GM12891 (cell line): Measurements from ENCODE around the gene WDR7.

Source experiments
- PAX5 ChIP-seq: IDR thresholded peaks from 2 replicates; pipeline ENCODE4 v1.6.1; 2011; ENCODE audit warnings: low read length, moderate library complexity, mild to moderate bottlenecking; ENCODE audit not compliant: insufficient read depth, severe bottlenecking
- POLR2A ChIP-seq: IDR thresholded peaks from 2 replicates; pipeline ENCODE4 v1.6.1; 2011; ENCODE audit warnings: low read depth, low read length, control low read depth
- POLR2AphosphoS5 ChIP-seq: IDR thresholded peaks from 2 replicates; pipeline ENCODE4 v1.6.1; 2011; ENCODE audit warnings: low read depth, low read length, control low read depth
- SPI1 ChIP-seq: IDR thresholded peaks from 2 replicates; pipeline ENCODE4 v1.6.1; 2011; ENCODE audit warnings: low read depth, low read length, control low read depth
- TAF1 ChIP-seq: IDR thresholded peaks from 2 replicates; pipeline ENCODE4 v1.6.1; 2011; ENCODE audit warnings: low read depth, low read length, control low read depth

- TF ChIP-seq PAX5 = no peak
- no peak for TF ChIP-seq TAF1
- no peak for TF ChIP-seq POLR2A
- no peak for TF ChIP-seq POLR2AphosphoS5
- TF ChIP-seq SPI1 = peak; percentile 16; the same call in 1 of the 2 replicates
Observed at GRCh38 chr18:56921896-56922480, 270.8 kb downstream of the WDR7 start.
